Spleen (tissue), 7 donors: ENCODE measurements around the gene PEX11A.
"Not testable (repeated sequence)": the region's sequence is repeated elsewhere in the genome, so short reads cannot be mapped to it uniquely, and the experiment has no call there.

Experiments
- CTCF ChIP-seq, 11 experiments: fragments of 200-600 bp in 7 of 11; fragments of 450-650 bp in 4 of 11; sonication (generic) in 4 of 11; IDR thresholded peaks in 8 of 11; conservative IDR thresholded peaks in 3 of 11; 1 replicate in 7 of 11; 2 replicates in 4 of 11; pipeline versions ENCODE4 v1.4.0 to v1.8.0; 2016 to 2021; ENCODE audit warnings: antibody characterized with exemption in 11 of 11, inconsistent platforms in 4 of 11, mild to moderate bottlenecking in 1 of 11
- POLR2A ChIP-seq, 3 donors: fragments of 450-650 bp; IDR thresholded peaks; one replicate each; pipeline ENCODE4 v1.5.1; 2017; ENCODE audit warnings: antibody characterized with exemption in 3 of 3, mild to moderate bottlenecking in 1 of 3
- donor health status: DM: no; HTN: no; CAD: no; lungs with moderate emphysema.
- donor health status: DM: no; HTN: no; CAD: no.
- donor health status: DM: no; HTN: no; CAD: no.

GRCh38 chr15:89689930-89690275 is 651 bp downstream of the PEX11A start:
- TF ChIP-seq CTCF (IDR thresholded peaks at IDR 0.05 in 8 of 11, conservative IDR thresholded peaks at IDR 0.05 in 3 of 11); POLR2A (IDR thresholded peaks at IDR 0.05): not testable (repeated sequence)
